HepG2 (cell line): ENCODE data around the gene KREMEN1. TPM values are rescaled to one million over a fixed set of nuclear protein-coding genes. Genes with fewer than 3 reads are reported as not detected.
A peak's percentile ranks its signal among the peaks of the same experiment; 100 is the strongest.

Experiments used
- BHLHE40 ChIP-seq: IDR thresholded peaks from 2 replicates; pipeline ENCODE4 v1.6.1; 2011; ENCODE audit warnings: low read length, improper control_type of control experiment
- CEBPB ChIP-seq: IDR thresholded peaks from 2 replicates; pipeline ENCODE4 v1.6.1; 2011; ENCODE audit warnings: low read depth, low read length, improper control_type of control experiment, borderline replicate concordance
- FOXK1 ChIP-seq: sonication (generic); formaldehyde crosslinking; IDR thresholded peaks from 2 replicates; pipeline ENCODE4 v1.4.0; 2020; ENCODE audit warnings: low read depth, missing genetic modification reagents, borderline replicate concordance
- GFI1 ChIP-seq: sonication (generic); formaldehyde crosslinking; IDR thresholded peaks from 2 replicates; pipeline ENCODE4 v1.5.0; 2020; ENCODE audit warnings: missing genetic modification reagents, mild to moderate bottlenecking, borderline replicate concordance
- HHEX ChIP-seq: IDR thresholded peaks from 2 replicates; pipeline ENCODE4 v1.6.1; 2016; ENCODE audit warnings: control low read depth
- HMG20A ChIP-seq: IDR thresholded peaks from 2 replicates; pipeline ENCODE4 v1.6.1; 2016; ENCODE audit warnings: borderline replicate concordance
- KLF13 ChIP-seq: sonication (generic); formaldehyde crosslinking; IDR thresholded peaks from 2 replicates; pipeline ENCODE4 v1.4.0; 2020; ENCODE audit warnings: mild to moderate bottlenecking, missing genetic modification reagents
- PBX2 ChIP-seq: IDR thresholded peaks from 2 replicates; pipeline ENCODE4 v1.6.1; 2016; ENCODE audit warnings: control low read depth
- POLR2AphosphoS5 ChIP-seq: IDR thresholded peaks from 2 replicates; pipeline ENCODE4 v1.6.1; 2012; ENCODE audit warnings: low read depth, low read length
- RARA ChIP-seq: IDR thresholded peaks from 2 replicates; pipeline ENCODE4 v1.6.1; 2016; ENCODE audit warnings: missing genetic modification reagents, missing compliant biosample characterization
- SALL1 ChIP-seq: sonication (generic); formaldehyde crosslinking; IDR thresholded peaks from 2 replicates; pipeline ENCODE4 v1.8.0; 2022; ENCODE audit warnings: mild to moderate bottlenecking, missing genetic modification reagents
- SOX5 ChIP-seq: IDR thresholded peaks from 2 replicates; pipeline ENCODE4 v1.6.1; 2016; ENCODE audit warnings: borderline replicate concordance
- SOX6 ChIP-seq, 2 experiments: fragments of 450-650 bp in 1 of 2; sonication (generic) in 1 of 2; formaldehyde crosslinking in 1 of 2; IDR thresholded peaks; 2 replicates each; pipeline versions ENCODE4 v1.4.0 to v1.6.1; 2017 to 2020; ENCODE audit warnings: antibody characterized with exemption in 1 of 2, mild to moderate bottlenecking in 1 of 2, missing genetic modification reagents in 1 of 2
- TARDBP ChIP-seq: sonication (generic); formaldehyde crosslinking; IDR thresholded peaks from 2 replicates; pipeline ENCODE4 v1.8.0; 2022; ENCODE audit warnings: mild to moderate bottlenecking, missing genetic modification reagents
- ZFP1 ChIP-seq: IDR thresholded peaks from 2 replicates; pipeline ENCODE4 v1.6.1; 2016
- ZFP82 ChIP-seq: sonication (generic); formaldehyde crosslinking; IDR thresholded peaks from 2 replicates; pipeline ENCODE4 v1.5.1; 2020; ENCODE audit warnings: mild to moderate bottlenecking, missing genetic modification reagents, borderline replicate concordance
- ZMAT5 ChIP-seq: sonication (generic); formaldehyde crosslinking; IDR thresholded peaks from 2 replicates; pipeline ENCODE4 v1.5.0; 2020; ENCODE audit warnings: mild to moderate bottlenecking, low read depth, missing genetic modification reagents, borderline replicate concordance
- ZNF207 ChIP-seq: fragments of 450-650 bp; IDR thresholded peaks from 2 replicates; pipeline ENCODE4 v1.6.1; 2016; ENCODE audit warnings: antibody characterized with exemption, borderline replicate concordance
- ZNF292 ChIP-seq: sonication (generic); formaldehyde crosslinking; IDR thresholded peaks from 2 replicates; pipeline ENCODE4 v1.8.1; 2022; ENCODE audit warnings: mild to moderate bottlenecking, low read depth, missing genetic modification reagents, borderline replicate concordance
- ZNF501 ChIP-seq: sonication (generic); formaldehyde crosslinking; IDR thresholded peaks from 2 replicates; pipeline ENCODE4 v1.5.1; 2020; ENCODE audit warnings: mild to moderate bottlenecking, moderate library complexity, missing genetic modification reagents
- ZNF792 ChIP-seq: IDR thresholded peaks from 2 replicates; pipeline ENCODE4 v1.6.1; 2016
- polyA plus RNA-seq, 8 experiments: library from polyadenylated mRNA; depleted of rRNA in 3 of 8; stranded (reverse) in 7 of 8; unstranded in 1 of 8; fragments of >200 nt; fragmentation: Illumina TruSeq in 4 of 8; extraction: Trizol in 4 of 8; gene quantifications; 2 replicates each; pipeline versions ENCODE4 v1.2.1 to v1.2.3, GENCODE V29; 2011 to 2016; ENCODE audit warnings: low read depth in 4 of 8, missing spikeins in 1 of 8, mixed read lengths in 1 of 8; ENCODE audit not compliant: insufficient read depth in 1 of 8
- total RNA-seq, 5 experiments: library from RNA; depleted of rRNA; stranded (reverse); fragments of >200 nt; fragmentation: Illumina TruSeq; extraction: Trizol; gene quantifications; 2 replicates each; pipeline ENCODE4 v1.2.3, GENCODE V29; 2016; ENCODE audit warnings: low read depth in 1 of 5
- TF ChIP-seq, protein P1 (sequence below): IDR thresholded peaks from 2 replicates; pipeline ENCODE4 v1.6.1; 2016; ENCODE audit warnings: mild to moderate bottlenecking
- TF ChIP-seq, protein P2 (sequence below), 2 experiments: sonication (generic) in 1 of 2; formaldehyde crosslinking in 1 of 2; IDR thresholded peaks; 2 replicates each; pipeline versions ENCODE4 v1.5.1 to v1.6.1; 2011 to 2020; ENCODE audit warnings: borderline replicate concordance in 1 of 2, low read depth in 1 of 2, low read length in 1 of 2, mild to moderate bottlenecking in 1 of 2, missing genetic modification reagents in 1 of 2, moderate library complexity in 1 of 2

KREMEN1 gene
- total and polyA plus RNA-seq, 2 of the 13 experiments (the other 11 are each of a cell fraction or from before 2014, with no cell fraction given) = 9.8 to 13.8 TPM

- TF ChIP-seq ZFP82 (CRISPR knock-in tag) (no peak), SOX5 (peak; percentile 99), ZNF792 (CRISPR knock-in tag) (peak; percentile 84; the same call in 1 of the 2 replicates), BHLHE40 (peak; percentile 24; the same call in 1 of the 2 replicates), HMG20A (CRISPR knock-in tag) (peak; percentile 94), ZNF292 (CRISPR knock-in tag) (peak; percentile 56; the same call in 1 of the 2 replicates), FOXK1 (peak; percentile 62; the same call in 1 of the 2 replicates), HHEX (CRISPR knock-in tag) (peak; percentile 75), ZNF501 (CRISPR knock-in tag) (0 out of 2 replicates have a peak, but pooled peaks have one; percentile 42), POLR2AphosphoS5 (no peak), SALL1 (CRISPR knock-in tag) (peak; percentile 74), KLF13 (CRISPR knock-in tag) (no peak), ZFP1 (CRISPR knock-in tag) (0 out of 2 replicates have a peak, but pooled peaks have one; percentile 26), GFI1 (peak; percentile 98), TARDBP (peak; percentile 75), ZMAT5 (no peak), SOX6 (IDR thresholded peaks at IDR 0.05) (no peak), SOX6 (CRISPR knock-in tag; IDR thresholded peaks at IDR 0.05) (peak; percentile 99), RARA (CRISPR knock-in tag) (peak; percentile 65), PBX2 (CRISPR knock-in tag) (peak; percentile 41; the same call in 1 of the 2 replicates), CEBPB (peak; percentile 67), ZNF207 (no peak)
- TF ChIP-seq, protein P1, sequence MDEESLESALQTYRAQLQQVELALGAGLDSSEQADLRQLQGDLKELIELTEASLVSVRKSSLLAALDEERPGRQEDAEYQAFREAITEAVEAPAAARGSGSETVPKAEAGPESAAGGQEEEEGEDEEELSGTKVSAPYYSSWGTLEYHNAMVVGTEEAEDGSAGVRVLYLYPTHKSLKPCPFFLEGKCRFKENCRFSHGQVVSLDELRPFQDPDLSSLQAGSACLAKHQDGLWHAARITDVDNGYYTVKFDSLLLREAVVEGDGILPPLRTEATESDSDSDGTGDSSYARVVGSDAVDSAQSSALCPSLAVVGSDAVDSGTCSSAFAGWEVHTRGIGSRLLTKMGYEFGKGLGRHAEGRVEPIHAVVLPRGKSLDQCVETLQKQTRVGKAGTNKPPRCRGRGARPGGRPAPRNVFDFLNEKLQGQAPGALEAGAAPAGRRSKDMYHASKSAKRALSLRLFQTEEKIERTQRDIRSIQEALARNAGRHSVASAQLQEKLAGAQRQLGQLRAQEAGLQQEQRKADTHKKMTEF (CRISPR knock-in tag) = peak; percentile 83
- TF ChIP-seq, protein P2, sequence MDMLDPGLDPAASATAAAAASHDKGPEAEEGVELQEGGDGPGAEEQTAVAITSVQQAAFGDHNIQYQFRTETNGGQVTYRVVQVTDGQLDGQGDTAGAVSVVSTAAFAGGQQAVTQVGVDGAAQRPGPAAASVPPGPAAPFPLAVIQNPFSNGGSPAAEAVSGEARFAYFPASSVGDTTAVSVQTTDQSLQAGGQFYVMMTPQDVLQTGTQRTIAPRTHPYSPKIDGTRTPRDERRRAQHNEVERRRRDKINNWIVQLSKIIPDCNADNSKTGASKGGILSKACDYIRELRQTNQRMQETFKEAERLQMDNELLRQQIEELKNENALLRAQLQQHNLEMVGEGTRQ (IDR thresholded peaks at IDR 0.05; ENCODE audit: low read depth, low read length) = peak; percentile 29; the same call in 1 of the 2 replicates
- TF ChIP-seq, protein P2 (CRISPR knock-in tag; IDR thresholded peaks at IDR 0.05; ENCODE audit: borderline replicate concordance) = no peak
Measured at GRCh38 chr22:29096736-29097669, 24.2 kb downstream of the KREMEN1 start (continued).
